NCI-H69 (cell line): Measurements from ENCODE around the gene PROKR2.
A peak's percentile ranks its signal among the peaks of the same experiment; 100 is the strongest.

Source experiments
- DNase-seq: peaks from one replicate; lab custom pipeline; 2025; lab: John Stamatoyannopoulos, UW

Gene PROKR2

GRCh38 chr20:5316188-5317158 is at the start of gene PROKR2:
PROKR2 (minus strand) TSS chr20:5316954; CDS start chr20:5314369, 2,585 bp downstream.
- DNase-seq: peak; percentile 75

- no peak for DNase-seq
Observed at GRCh38 chr20:5364997-5365597, 48.3 kb upstream of the PROKR2 start.

GRCh38 chr20:5364136-5364821 is 47.5 kb upstream of the PROKR2 start:
- DNase-seq: no peak

DNA sequence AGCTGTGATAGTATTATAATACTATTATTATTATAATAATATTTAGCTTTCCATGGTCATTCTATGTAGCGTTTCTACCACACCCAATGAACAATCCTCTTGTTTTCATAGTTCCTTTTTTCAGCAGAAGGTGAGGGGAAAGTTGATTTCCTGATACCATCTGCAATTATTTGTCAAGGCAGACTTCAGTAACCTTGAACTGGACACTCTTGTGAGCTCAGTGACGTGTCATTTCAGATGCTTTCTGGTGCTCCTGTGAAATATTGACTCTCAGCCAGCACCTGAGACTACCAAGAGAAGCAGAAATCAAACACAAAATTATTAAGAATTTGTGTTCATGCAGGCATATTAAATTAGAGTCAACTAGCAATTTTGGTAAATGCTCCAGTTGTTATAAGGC is 46.0 kb upstream of the PROKR2 start:
- no peak for DNase-seq

DNA sequence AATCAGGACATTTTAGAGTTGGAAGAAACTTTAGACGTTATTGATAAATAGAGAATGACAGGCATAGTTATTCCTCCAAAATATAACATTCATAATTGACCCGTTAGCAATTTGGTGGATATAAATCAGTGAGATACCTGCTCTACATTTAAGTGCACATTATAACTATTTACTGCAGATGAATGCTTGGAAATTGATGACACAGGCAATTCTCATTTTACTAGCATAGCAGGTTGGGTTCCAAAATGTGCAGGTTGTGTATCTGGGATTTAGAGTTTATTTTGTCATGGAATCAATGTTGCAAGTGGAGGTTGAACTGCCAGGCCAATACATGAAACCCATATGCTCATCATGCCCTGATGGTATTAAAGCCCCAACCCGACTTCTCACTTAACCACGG is 44.4 kb upstream of the PROKR2 start:
- DNase-seq: no peak

DNA sequence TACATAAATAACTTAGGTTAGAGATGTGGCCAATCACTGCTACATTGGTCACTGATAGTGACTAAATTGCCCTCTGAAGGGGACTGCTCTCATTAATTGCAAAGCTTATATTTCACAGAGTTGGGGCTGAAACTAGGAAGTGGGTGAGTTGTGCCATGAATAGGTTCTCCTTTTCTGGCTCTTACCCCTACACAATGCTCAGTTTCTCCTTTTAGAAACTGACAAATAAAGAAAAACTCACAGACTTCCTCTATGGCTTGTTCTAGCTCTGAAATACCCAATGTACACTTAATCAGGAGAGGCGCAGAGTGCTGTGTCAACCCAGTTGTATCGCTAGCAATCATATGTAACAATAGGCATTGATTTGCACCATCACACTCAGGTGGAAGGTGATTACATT is 41.2 kb upstream of the PROKR2 start:
- DNase-seq: no peak

GRCh38 chr20:5356941-5357340 is 40.2 kb upstream of the PROKR2 start:
- no peak for DNase-seq

- no peak for DNase-seq
Observed at GRCh38 chr20:5354901-5355300, 38.1 kb upstream of the PROKR2 start.

GRCh38 chr20:5353624-5354496 is 37.1 kb upstream of the PROKR2 start:
- DNase-seq: no peak

DNA sequence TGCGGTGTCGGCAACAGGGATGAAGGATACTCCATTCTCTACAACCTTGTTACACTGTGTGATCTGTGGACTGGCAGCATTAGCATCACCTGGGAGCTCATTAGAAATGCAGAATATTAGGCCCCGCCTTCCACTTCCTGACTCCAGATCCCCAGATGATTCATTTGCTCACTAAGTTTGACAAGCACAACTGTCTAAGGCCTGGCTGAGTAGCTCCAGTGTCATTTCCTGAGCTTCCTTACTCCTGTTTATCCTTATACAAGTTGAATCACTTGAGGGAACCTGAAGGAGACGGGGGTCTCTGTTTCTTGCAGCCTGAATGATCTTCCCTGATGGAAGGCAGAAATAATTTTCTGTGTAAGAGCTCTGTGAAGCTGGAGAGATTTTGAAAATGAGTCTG is 32.7 kb upstream of the PROKR2 start:
- no peak for DNase-seq

- no peak for DNase-seq
Observed at GRCh38 chr20:5342021-5342420, 25.3 kb upstream of the PROKR2 start.

GRCh38 chr20:5331340-5331739 is 14.6 kb upstream of the PROKR2 start:
- DNase-seq: no peak

GRCh38 chr20:5328268-5328667 is 11.5 kb upstream of the PROKR2 start:
- DNase-seq: no peak

DNA sequence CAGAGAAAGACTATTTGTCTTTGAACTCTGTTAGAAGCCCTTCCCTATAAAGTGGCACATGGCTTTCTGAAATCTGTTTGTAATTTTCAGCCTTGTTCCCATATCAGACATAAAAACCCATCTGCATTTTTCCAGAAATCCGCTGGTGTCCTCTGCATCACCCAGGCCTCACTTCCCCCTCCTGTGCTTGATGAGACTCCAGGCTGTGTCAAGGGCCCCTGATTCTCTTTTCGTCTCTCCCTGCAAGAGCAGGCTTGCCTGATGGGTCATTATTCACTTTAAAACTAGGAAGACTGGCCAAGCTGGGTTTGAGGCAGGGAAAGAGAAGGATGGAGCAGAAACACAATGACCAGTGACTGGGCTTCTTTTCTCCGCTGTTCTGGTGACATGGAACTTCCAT is 10.6 kb upstream of the PROKR2 start:
- DNase-seq: no peak

DNA sequence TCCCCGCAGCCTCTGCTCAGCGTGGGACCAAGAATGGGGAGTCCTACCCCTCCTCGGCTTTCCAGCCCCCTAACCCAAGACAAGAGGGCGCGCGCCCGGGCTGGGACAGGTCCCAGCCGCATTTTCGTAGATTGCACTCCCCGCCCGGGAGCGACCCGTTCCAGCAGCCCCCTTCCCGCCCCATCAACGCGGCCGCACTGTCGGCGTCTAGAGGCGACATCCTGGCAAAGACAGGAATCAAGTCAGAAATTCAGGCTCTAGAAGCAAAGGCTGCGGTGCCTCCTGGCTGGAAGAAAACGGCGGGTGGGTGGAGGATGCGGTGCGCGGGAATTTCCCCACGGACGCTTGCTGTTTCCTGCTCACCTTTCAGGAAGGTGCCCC is 957 bp downstream of the PROKR2 start:
- no peak for DNase-seq

- DNase-seq: no peak
Observed at GRCh38 chr20:5313916-5314315, 2.8 kb downstream of the PROKR2 start.

- DNase-seq: no peak
Observed at GRCh38 chr20:5312518-5312917, 4.2 kb downstream of the PROKR2 start.

DNA sequence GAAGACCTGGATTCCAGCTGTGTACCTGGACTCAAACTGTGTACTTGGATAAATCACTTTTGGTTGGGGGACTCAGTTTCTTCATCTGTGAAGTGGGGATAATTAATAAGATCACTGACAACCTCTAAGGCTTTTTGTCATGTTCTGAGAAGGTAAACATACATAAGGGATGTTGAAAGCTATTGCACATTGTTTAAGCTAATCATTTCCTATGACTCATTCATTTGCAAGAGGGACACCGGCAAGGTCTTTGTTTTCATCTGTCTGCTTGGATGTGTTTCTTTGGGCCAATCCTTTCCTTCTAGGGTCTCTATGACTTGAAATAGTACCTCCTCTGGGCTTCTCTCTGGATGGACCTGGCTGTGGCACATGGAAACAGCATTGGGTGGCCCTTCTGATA is 6.8 kb downstream of the PROKR2 start:
- no peak for DNase-seq

- DNase-seq: no peak
Observed at GRCh38 chr20:5298811-5299210, 17.9 kb downstream of the PROKR2 start.

- DNase-seq: no peak
Observed at GRCh38 chr20:5297280-5298004, 19.3 kb downstream of the PROKR2 start.

DNA sequence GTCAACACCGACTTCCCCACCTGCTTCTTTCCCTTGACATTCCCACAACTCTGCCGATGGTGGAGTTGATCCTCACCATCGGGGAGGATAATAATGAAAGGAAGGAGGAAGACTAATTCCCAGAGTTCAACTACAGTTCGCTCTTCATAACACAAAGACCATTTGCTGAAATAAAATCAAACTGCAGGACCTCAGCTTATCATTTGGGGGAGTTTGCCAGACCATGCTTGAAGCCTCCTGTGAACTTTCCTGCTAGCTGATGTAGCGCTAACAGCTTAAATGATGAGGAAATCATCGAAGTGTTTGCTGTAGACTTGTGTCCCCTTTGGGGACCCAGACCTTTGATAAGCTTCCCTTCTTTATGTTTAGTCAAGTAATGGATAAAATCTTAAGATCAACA is 26.2 kb downstream of the PROKR2 start:
- no peak for DNase-seq
